Stomach (tissue), 9 donors: ENCODE data around the gene EFCAB14. TPM values are rescaled to one million over a fixed set of nuclear protein-coding genes. Genes with fewer than 3 reads are reported as not detected.
"Not testable (repeated sequence)": the region's sequence is repeated elsewhere in the genome, so short reads cannot be mapped to it uniquely, and the experiment has no call there.

Experiments
- DNase-seq, 2 donors: peaks; one replicate each; pipeline versions ENCODE4 v3.0.0 to v3.0.0-alpha.2; 2013 to 2019
- H3K27ac ChIP-seq, 5 donors: fragments of 200-600 bp in 4 of 5; sonication (generic) in 4 of 5; one replicate each; pipeline ENCODE4 v1.5.1; 2013 to 2019; ENCODE audit warnings: mild to moderate bottlenecking in 1 of 5, moderate library complexity in 1 of 5
- H3K27me3 ChIP-seq, 3 donors: fragments of 200-600 bp; sonication (generic); one replicate each; pipeline ENCODE4 v1.5.1; 2017 to 2019; ENCODE audit warnings: mixed run types in 1 of 3
- H3K36me3 ChIP-seq, 4 donors: fragments of 200-600 bp; sonication (generic); 1 replicate in 3 of 4; 2 replicates in 1 of 4; pipeline ENCODE4 v1.5.1; 2016 to 2019
- H3K4me1 ChIP-seq, 4 donors: fragments of 200-600 bp; sonication (generic); one replicate each; pipeline ENCODE4 v1.5.1; 2016 to 2019
- H3K4me3 ChIP-seq, 4 donors: fragments of 200-600 bp; sonication (generic) in 3 of 4; one replicate each; pipeline ENCODE4 v1.5.1; 2016 to 2019; ENCODE audit warnings: mild to moderate bottlenecking in 1 of 4
- H3K9me3 ChIP-seq, 4 donors: fragments of 200-600 bp; sonication (generic); one replicate each; pipeline ENCODE4 v1.5.1; 2016 to 2019
- EP300 ChIP-seq: sonication (generic); formaldehyde crosslinking; IDR thresholded peaks from one replicate; pipeline ENCODE4 v1.6.1; 2017; ENCODE audit warnings: antibody characterized with exemption
- POLR2A ChIP-seq, 4 donors: fragments of 450-650 bp; IDR thresholded peaks; one replicate each; pipeline ENCODE4 v1.6.1; 2016; ENCODE audit warnings: antibody characterized with exemption in 4 of 4, control low read depth in 2 of 4, mild to moderate bottlenecking in 1 of 4, moderate library complexity in 1 of 4
- POLR2AphosphoS5 ChIP-seq, 3 donors: sonication (generic); formaldehyde crosslinking; IDR thresholded peaks; one replicate each; pipeline ENCODE4 v1.6.1; 2016; ENCODE audit warnings: antibody characterized with exemption in 3 of 3
- WGBS, 5 donors: extraction: QIAGEN DNeasy Blood & Tissue Kit in 3 of 5; methylation state at CpG; one replicate each; pipeline versions ENCODE4 v1.1.5 to v1.1.7; 2013 to 2018; 5-methylcytosine and 5-hydroxymethylcytosine counted together
- intact Hi-C: fragments of 100-400 bp; cut with DNase I; formaldehyde crosslinking; loops from one replicate; pipeline ENCODE4 v1.15.1; 2023; ENCODE audit warnings: low total_unique reads
- polyA plus RNA-seq, 3 donors: library from polyadenylated mRNA; stranded (reverse); fragments of 200-250 nt; gene quantifications; one replicate each; pipeline ENCODE4 v1.2.3, GENCODE V29; 2013
- total RNA-seq, 5 donors: library from RNA; depleted of rRNA; stranded (reverse); fragments of >200 nt; gene quantifications; one replicate each; pipeline versions ENCODE4 v1.1.0 to v1.2.3, GENCODE V29; 2014 to 2016
- TF ChIP-seq, protein P1 (sequence below), 7 experiments: fragments of 450-650 bp in 4 of 7; fragments of 200-600 bp in 3 of 7; sonication (generic) in 3 of 7; IDR thresholded peaks; one replicate each; pipeline ENCODE4 v1.5.1; 2016 to 2019; ENCODE audit warnings: antibody characterized with exemption in 7 of 7, control low read depth in 2 of 7, mild to moderate bottlenecking in 1 of 7
- donor health status: healthy with polysubstance abuse.
- donor health status: Bipolar disorder and iron deficiency.
- donor health status: healthy.

EFCAB14 gene
- total and polyA plus RNA-seq, 8 donors, result 19.6 to 164 (median 53.8) TPM

DNA sequence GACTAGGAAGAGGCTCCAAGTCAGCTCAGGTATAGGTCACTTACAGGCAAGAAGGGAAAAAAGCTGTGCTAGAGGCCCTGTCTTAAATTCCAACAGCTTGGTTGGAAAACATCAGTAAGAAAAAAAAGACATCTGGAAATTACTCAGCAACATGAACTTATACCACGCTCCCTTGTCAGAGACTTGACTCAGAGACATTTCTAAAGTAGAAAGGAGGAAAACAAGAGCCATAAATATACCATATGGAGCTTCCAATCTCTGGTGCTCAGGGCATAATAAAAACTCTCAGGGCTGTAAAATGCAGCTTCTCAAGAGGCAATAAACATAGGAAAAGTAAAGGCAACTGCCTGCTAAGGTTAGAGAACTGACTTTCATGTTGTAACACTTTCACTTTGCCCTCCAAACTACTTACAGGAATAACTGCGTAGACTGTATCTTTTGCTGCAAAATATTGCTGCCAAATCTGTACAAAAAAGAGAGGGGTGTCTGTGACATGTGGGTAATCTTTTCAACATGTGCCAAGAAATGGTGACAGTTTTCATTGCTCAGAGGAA, 65.4 kb downstream of the EFCAB14 start:
- no peak overlapping the region for H3K4me3 ChIP-seq

DNA sequence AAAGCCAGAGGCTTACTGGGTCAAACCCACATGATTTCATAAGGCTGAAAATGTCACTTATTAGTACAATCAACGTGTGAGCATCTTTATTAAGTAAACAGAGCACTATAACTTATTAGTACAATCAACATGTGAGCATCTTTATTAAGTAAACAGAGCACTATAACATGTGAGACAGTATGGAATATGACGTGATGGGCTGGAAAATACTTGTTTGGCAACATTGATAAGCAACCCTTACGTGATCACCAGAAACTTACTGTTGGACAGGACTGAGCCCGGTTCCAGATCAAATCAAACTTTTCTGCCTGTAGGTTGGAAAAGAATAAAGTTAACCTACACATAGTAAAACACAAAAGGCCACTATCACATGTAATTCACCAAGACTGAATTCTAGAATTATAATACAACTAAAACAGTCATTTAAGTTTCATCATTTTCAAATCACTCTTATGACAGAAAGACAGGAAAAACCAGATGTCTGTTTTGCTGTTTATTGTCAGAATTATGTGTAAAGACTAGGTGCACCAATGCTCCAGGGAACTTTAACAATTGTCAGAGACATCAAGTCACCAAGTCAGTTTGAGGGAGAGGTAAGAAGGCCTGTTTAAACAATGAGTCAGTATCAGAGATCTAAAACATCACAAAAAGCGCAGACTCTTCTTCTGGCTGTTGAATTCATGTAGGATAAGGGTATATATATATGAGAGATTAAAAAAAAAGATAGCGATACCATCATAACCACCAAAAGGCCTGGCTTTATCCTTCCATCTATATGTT, 66.4 kb downstream of the EFCAB14 start:
- peak overlapping the region in 1 of 5 donors; percentile 46 for H3K27ac ChIP-seq
- intact Hi-C loops, result no loop called here
- 53 to 72% (median 66%) methylated on average over 6 of the region's 6 CpGs for WGBS, 5 donors

More for the DNA sequence above, 65.4 kb downstream of the EFCAB14 start:
- no peak for DNase-seq
- Histone ChIP-seq H3K9me3 (peaks cover 0 to 9% (median 2%) of the 10 kb centered on the region in 4 donors), H3K27ac (peak overlapping the region in 3 of 5 donors; percentile 13 to 46 (median 16)), H3K36me3 (peaks cover 25 to 93% (median 87%) of the 10 kb centered on the region in 4 donors), H3K4me1 (peaks cover 0 to 6% (median 0%) of the 10 kb centered on the region in 4 donors), H3K27me3 (no peaks in the 10 kb centered on the region)
- intact Hi-C loops, result no loop called here
- 76 to 96% (median 82%) methylated on average over 2 of the region's 2 CpGs for WGBS, 5 donors
- TF ChIP-seq, protein P1, sequence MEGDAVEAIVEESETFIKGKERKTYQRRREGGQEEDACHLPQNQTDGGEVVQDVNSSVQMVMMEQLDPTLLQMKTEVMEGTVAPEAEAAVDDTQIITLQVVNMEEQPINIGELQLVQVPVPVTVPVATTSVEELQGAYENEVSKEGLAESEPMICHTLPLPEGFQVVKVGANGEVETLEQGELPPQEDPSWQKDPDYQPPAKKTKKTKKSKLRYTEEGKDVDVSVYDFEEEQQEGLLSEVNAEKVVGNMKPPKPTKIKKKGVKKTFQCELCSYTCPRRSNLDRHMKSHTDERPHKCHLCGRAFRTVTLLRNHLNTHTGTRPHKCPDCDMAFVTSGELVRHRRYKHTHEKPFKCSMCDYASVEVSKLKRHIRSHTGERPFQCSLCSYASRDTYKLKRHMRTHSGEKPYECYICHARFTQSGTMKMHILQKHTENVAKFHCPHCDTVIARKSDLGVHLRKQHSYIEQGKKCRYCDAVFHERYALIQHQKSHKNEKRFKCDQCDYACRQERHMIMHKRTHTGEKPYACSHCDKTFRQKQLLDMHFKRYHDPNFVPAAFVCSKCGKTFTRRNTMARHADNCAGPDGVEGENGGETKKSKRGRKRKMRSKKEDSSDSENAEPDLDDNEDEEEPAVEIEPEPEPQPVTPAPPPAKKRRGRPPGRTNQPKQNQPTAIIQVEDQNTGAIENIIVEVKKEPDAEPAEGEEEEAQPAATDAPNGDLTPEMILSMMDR (IDR thresholded peaks at IDR 0.05), result no peak
- TF ChIP-seq POLR2A (IDR thresholded peaks at IDR 0.05), result no peak
- no peak for TF ChIP-seq EP300
- no peak for TF ChIP-seq POLR2AphosphoS5 (IDR thresholded peaks at IDR 0.05)

DNA sequence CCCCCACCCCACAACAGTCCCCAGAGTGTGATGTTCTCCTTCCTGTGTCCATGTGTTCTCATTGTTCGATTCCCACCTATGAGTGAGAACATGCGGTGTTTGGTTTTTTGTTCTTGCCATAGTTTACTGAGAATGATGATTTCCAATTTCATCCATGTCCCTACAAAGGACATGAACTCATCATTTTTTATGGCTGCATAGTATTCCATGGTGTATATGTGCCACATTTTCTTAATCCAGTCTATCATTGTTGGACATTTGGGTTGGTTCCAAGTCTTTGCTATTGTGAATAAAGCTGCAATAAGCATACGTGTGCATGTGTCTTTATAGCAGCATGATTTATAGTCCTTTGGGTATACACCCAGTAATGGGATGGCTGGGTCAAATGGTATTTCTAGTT, 67.8 kb downstream of the EFCAB14 start:
- H3K27me3 ChIP-seq, H3K4me1 ChIP-seq, H3K9me3 ChIP-seq, intact Hi-C loops, H3K4me3 ChIP-seq, DNase-seq, H3K27ac ChIP-seq: not testable (repeated sequence)
- H3K36me3 ChIP-seq, result peaks cover 20 to 92% (median 81%) of the 10 kb centered on the region in 4 donors
- WGBS, 5 donors, result 92 to 100% (median 94%) methylated on average over 3 of the region's 3 CpGs

More for the DNA sequence above, 66.4 kb downstream of the EFCAB14 start:
- Histone ChIP-seq H3K9me3 (peaks cover 0 to 9% (median 2%) of the 10 kb centered on the region in 4 donors), H3K4me3 (no peak overlapping the region), H3K27me3 (no peaks in the 10 kb centered on the region), H3K4me1 (peaks cover 0 to 6% (median 0%) of the 10 kb centered on the region in 4 donors), H3K36me3 (peaks cover 23 to 93% (median 86%) of the 10 kb centered on the region in 4 donors)
- TF ChIP-seq POLR2AphosphoS5 (IDR thresholded peaks at IDR 0.05) (no peak), POLR2A (IDR thresholded peaks at IDR 0.05) (no peak), EP300 (no peak)
- TF ChIP-seq, protein P1 (IDR thresholded peaks at IDR 0.05), result no peak
- no peak for DNase-seq

DNA sequence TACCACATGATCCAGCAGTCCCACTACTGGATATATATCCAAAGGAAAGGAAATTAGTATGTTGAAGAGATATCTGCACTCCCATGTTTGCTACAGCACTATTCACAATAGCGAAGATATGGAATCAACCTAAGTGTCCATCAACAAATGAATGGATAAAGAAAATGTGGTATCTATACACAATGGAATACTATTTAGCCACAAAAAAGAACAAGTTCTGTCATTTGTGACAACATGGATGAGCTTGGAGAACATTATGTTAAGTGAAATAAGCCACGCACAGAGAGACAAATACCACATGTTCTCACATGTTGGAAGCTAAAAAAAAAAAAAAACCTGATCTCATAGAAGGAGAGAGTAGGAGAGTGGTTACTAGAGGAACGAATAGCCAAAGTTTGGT, 68.4 kb downstream of the EFCAB14 start:
- no peak for TF ChIP-seq POLR2AphosphoS5 (IDR thresholded peaks at IDR 0.05)
- TF ChIP-seq, protein P1 (IDR thresholded peaks at IDR 0.05), result no peak
- TF ChIP-seq EP300, result no peak
- TF ChIP-seq POLR2A (IDR thresholded peaks at IDR 0.05), result no peak
- H3K4me3 ChIP-seq, result no peak overlapping the region
- 72 to 98% (median 95%) methylated on average over 3 of the region's 3 CpGs for WGBS, 5 donors
- peaks cover 0 to 9% (median 2%) of the 10 kb centered on the region in 4 donors for H3K9me3 ChIP-seq
- intact Hi-C loops, result no loop called here
- H3K27me3 ChIP-seq, result no peaks in the 10 kb centered on the region
- DNase-seq, result no peak
- H3K36me3 ChIP-seq, result peaks cover 14 to 85% (median 75%) of the 10 kb centered on the region in 4 donors
- no peak overlapping the region for H3K27ac ChIP-seq
- H3K4me1 ChIP-seq, result peaks cover 0 to 6% (median 0%) of the 10 kb centered on the region in 4 donors
